NCI-H2029 (cell line): ENCODE measurements around the gene B4GALT3.

Experiments
- DNase-seq: peaks from one replicate; lab custom pipeline; 2025; lab: John Stamatoyannopoulos, UW

B4GALT3 gene

GRCh38 chr1:161206411-161207140 is 29.3 kb upstream of the B4GALT3 start:
- DNase-seq = no peak

DNA sequence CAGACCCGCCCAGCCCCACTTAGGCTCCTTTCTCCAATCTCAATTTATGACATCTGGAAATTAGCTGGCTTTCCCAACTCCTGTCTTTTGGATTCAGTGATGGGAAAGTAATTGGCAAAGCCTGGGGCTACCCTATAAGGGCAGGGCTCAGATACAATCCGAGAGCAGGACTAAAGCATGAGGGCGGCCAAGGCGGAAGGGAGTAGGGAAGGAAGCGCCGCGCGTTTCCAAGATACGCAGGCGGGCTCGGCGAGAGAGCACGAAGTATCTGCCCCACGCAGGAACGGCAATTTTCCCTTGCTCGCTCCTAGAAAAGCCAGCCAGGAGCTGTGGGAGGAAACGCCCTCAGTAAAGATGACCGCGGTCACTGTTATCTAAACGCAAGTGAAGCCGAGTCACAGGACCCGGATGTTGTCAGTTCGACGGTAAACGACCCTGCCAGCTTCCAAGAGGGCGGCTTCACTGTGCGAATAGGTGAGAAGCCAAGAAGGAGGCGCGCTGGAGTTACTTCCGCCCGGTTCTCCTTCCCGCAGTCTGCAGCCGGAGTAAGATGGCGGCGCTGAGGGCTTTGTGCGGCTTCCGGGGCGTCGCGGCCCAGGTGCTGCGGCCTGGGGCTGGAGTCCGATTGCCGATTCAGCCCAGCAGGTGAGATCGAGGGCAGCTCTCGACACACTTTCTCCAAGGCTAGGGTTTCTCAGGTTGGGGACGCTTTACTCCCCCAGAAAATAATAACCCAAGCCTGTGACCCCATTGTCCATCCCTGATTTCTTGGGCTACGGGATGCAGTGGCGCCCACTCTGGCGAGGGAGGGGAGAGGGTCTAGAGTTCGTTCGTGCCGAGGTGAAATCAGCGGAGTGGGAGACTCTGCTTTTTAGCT is 24.8 kb upstream of the B4GALT3 start, which contains the start of gene NDUFS2:
Gene NDUFS2 (plus strand): TSS at position 532 of the 877 bp plus-strand sequence. CDS start 19 bp downstream, at position 551.
- peak; percentile 98 for DNase-seq

- no peak for DNase-seq
Measured at GRCh38 chr1:161200992-161201835, 23.9 kb upstream of the B4GALT3 start.

GRCh38 chr1:161200421-161200991 is 23.2 kb upstream of the B4GALT3 start:
- DNase-seq = no peak

- DNase-seq = no peak
Measured at GRCh38 chr1:161199506-161200139, 22.3 kb upstream of the B4GALT3 start.

DNA sequence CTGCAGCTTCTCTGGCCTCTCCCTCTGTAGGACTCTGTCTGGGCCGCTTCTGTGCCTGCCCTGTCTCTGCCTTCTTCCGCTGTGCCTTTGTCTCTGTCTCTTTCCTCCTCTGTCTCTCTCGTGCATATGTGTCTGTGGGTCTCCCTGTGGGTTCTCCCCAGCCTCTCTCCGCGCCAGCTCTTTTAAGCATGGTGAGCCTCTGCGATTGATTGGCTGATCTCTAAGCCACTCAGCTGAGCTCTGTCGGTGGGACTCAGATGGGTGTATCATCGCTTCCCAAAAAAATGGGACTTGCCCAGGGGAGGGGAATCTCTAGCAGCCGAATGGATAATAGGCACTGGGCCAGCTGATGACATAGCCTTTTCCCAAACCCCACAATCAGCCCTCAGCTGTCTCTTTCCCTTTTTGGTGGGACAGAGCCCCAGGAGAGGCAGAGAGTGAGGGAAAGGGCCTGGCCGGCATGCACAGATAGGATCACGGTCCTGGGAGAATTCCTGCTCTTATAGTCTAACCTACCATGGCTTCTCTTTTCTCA is 21.7 kb upstream of the B4GALT3 start, which contains the start of gene ADAMTS4:
Gene ADAMTS4 (minus strand): TSS at position 158 of the 535 bp plus-strand sequence. CDS start 427 bp downstream, outside the sequence.
- no peak for DNase-seq

DNA sequence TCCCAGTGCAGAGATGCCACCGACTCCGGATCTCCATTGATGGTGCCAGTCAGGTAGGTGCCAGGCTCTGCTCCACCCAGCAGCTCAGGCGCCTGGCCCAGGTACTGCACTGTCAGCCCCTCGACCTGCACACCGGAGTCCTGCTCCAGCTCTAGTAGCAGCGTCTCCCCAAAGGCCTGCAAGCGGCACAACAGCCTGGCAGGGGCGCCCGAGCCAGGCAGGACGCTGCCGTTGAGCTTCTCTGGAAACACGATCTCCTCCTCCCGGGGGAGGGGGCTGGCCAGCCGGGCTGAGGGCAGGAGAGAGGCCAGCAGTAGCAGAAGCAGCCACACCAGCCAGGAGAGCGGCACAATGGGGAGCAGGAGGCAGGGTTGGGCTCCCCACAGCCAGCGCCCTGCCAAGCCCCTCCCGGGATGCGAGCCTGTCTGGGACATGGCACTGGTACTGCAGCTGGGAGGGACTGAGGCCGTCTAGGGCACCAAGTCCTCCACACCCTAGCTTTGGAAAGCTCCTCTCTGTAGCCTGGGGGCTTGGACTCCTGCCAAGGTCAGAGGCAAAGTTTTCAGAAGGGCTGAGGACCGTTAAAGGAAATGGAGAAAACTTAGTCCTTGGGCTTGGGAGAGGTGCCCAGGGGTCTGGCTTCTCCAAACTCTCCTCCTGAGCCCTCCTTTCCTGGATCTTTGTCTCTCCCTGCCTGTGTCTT is 21.0 kb upstream of the B4GALT3 start:
- no peak for DNase-seq

DNA sequence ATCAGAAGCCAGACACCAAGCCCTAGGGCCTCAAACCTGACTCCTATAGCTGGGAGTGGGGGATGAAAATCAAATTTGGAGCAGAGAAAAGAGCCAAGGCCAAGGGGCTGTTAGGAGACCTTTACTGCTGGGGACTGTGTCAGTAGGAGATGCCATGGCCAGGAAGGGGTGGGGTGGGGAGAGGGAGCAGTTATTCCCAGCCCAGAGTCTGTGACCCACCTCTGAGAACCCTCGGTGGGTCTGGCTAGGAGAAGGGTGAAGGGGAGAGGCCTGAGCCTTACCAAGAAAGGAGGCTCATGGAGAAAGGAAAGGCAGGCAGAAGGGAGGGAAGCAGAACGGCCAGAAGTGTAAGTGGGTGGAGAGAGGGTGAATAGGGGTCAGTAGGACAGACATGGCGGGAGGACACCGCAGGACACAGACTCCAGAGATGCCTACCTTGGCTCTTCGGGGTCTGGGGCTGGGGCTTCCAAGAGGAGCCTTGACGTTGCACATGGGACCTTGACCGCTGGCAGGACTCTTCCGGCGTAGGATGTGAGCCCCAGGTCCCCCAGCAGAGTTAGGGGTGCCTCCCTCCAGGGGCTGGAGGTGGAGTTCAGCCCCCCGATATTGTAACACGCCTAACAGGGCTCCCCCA is 20.4 kb upstream of the B4GALT3 start:
- no peak for DNase-seq

DNA sequence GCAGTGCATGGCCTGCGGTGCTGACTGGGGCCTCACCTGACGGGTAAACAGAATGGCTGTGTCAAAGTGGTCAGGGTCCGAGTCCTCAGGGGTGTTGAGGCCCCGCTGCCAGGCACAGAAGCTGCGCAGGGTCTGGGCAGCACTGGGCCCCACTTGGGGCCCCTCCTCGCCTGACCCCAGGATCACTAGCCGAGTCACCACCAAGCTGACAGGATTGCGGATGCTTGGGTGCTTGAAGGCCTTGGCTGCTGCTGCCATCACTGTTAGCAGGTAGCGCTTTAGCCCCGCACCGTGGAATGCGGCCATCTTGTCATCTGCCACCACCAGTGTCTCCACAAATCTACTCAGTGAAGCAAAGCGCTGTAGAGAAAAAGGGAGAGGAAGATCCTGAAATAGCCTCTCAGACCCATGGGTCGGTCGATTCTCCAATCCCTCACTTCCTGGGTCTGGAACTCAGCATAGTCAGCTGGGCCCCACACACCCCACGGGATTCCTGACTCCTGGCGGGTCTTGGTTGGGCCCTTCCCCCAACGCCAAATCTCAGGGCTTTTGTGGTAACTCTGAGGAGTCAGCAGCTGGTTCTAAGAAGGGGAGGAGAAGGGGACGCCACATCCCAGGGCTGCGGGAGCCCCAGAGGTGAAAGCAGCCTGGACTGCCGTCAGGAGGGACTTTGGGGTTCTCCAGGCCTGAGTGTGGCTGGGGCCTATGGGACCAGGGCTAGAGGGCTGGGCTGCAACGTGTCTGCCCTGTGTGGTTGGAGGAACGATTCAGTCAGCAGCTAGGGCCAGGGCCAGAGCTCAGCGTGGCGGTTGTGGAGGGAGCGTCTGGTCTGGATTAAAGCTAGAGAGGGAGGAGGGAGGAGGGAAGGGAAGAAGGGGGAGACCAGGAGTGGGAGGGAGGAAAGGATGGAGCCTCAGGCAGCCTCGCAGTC is 19.5 kb upstream of the B4GALT3 start:
- no peak for DNase-seq

DNA sequence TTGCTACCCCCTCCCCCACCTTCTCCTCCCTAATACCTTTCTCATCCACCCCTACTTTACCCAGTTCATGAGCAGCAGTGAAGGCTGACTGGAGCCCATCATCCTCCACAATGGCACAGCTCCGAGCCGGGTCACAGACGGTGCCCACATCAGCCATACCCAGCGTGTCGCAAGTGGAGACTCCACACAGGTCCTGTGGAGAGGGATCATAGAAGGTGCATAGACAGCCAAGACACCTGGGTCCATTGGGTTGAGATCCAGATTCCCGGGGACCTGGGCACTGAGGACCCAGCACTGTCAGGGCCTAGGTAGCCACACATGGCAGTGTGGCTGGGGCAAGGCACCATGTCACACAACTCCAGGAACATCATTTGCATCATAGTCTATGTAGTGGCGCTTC is 18.8 kb upstream of the B4GALT3 start:
- DNase-seq = no peak

GRCh38 chr1:161195171-161195570 is 17.9 kb upstream of the B4GALT3 start:
- DNase-seq = no peak

DNA sequence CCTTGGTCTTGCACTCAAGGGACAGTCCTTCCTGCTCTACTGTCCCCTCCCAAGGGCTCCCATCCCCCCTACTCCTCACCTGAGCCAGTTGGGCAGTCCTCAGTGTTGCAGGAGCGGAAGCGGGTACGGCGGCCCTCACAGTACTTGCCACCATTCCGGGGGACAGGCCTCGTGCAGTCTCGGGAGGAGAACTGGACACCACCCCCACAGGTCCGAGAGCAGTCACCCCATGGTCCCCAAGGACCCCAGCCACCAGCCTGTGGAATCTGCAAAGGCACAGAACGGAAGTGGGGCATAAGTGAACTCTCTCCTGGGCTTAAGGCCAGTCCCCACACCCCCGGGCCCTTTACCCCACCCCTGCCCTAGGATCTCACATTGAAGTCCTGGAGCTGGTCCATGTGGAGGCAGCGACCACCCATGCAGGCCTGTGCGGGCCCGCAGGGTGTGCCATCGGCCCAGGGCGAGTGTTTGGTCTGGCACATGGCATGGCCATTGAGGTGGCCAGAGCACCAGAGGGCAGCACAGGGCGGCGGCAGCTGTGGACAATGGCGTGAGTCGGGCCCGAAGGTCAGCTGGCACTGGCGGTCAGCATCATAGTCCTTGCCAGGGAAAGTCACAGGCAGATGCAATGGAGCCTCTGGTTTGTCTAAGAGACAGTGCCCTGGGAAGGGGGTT is 16.4 kb upstream of the B4GALT3 start:
- no peak for DNase-seq

DNA sequence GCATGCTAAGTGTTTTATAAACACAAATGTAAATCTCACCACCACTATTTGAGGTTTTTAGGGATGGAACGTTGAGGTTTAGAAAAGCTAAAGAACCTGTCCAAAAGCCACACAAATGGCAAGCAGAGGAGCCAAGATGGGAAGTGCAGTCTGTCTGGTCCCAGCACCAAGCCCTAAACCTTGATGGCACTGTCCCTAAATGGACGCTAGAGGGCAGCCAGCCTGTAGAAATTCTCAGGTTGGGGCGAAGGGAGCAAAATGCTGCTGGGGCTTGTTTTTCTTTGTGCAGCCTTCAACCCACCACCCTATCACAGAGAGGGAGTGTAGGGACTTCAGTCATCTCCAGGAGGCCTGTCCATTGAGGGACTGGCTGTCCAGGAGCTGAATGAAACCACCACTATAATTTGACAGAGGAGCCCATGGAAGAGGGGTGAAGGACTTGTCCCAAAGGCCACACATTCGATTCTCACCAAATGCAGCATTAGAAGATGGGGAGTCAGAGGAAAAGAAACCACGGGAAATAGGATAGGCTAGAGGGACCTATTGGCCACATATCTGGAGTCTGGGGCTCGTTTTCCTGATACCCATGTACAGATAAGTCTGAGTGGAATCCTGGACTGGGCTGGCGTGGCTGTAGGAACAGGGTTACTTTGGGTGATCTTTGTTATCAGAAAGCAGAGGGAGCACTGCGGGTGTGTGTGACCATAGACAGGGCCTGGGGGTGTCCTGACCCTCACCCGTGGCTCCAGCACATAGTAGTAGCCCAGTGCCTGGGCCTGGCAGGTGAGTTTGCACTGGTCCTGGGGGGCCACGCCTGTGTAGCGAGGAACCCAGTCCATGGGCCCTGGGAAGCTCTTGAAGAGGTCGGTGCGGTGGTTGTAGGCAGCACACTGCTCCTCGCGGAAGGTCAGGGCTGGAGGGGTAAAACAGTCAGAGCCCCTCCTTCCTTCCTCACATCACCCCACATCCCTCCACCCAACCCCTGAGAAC is 15.5 kb upstream of the B4GALT3 start:
- peak; percentile 14 for DNase-seq

DNA sequence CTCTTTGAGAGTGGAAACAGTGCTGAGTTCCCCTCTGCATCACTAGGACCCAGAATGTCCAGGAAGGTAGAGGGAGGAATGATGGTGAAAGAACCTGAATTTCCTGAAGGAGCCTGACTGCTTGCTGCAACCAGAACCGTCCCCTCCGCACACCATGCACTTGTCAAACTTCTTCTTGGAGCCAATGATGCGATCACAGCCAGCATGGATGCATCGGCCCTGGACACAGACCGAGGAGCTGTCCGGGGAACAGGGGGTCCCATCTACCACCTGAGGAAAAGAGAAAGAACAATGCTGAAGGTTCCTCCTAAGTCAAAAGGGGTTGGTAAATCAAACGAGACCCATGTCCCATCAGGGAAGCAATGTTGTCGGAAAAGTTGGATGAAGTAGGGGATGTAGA is 14.7 kb upstream of the B4GALT3 start:
- no peak for DNase-seq

GRCh38 chr1:161190962-161191521 is 13.7 kb upstream of the B4GALT3 start:
- DNase-seq = no peak

- no peak for DNase-seq
Measured at GRCh38 chr1:161189036-161189435, 11.7 kb upstream of the B4GALT3 start.

DNA sequence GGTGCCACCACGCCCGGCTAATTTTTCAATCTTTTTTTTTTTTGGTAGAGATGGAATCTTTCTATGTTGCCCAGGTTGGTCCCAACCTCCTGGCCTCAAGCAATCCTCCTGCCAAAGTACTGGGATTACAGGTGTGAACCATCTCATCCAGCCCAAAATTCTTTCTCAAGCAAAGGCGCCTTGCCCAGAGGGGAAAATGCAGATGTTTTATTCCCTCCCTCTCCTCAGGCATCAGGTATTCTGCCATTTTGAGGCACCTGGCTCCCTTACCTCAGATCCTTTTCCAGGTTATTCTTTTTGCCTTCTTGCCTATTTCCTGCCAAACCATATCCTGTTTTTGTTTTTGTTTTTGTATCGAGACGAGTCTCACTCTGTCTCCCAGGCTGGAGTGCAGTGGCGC is 11.1 kb upstream of the B4GALT3 start:
- DNase-seq = no peak
